HG03108 (cell line): ENCODE measurements around the gene SH2D6.
"Not testable (repeated sequence)": the region's sequence is repeated elsewhere in the genome, so short reads cannot be mapped to it uniquely, and the experiment has no call there.

Source experiments
- ATAC-seq: cut with Tn5 transposase; IDR thresholded peaks from one replicate; pipeline ENCODE4 v1.9.1; 2021; ENCODE audit warnings: moderate library complexity; ENCODE audit not compliant: unreplicated experiment

SH2D6 gene

GRCh38 chr2:85439025-85439472 is 20.5 kb downstream of the SH2D6 start:
- ATAC-seq, result no peak

GRCh38 chr2:85439569-85439968 is 21.1 kb downstream of the SH2D6 start:
- ATAC-seq, result not testable (repeated sequence)

- ATAC-seq, result no peak
Measured at GRCh38 chr2:85439986-85440385, 21.5 kb downstream of the SH2D6 start.

GRCh38 chr2:85440729-85441128 is 22.2 kb downstream of the SH2D6 start:
- no peak for ATAC-seq

GRCh38 chr2:85441864-85442263 is 23.4 kb downstream of the SH2D6 start:
- ATAC-seq, result no peak

GRCh38 chr2:85444629-85445172 is 26.2 kb downstream of the SH2D6 start:
- no peak for ATAC-seq

- no peak for ATAC-seq
Measured at GRCh38 chr2:85445316-85446295, 27.1 kb downstream of the SH2D6 start.

GRCh38 chr2:85446296-85447221 is 28.0 kb downstream of the SH2D6 start:
- no peak for ATAC-seq

GRCh38 chr2:85447222-85447585 is 28.7 kb downstream of the SH2D6 start:
- no peak for ATAC-seq

GRCh38 chr2:85448461-85449213 is 30.1 kb downstream of the SH2D6 start:
- no peak for ATAC-seq

- no peak for ATAC-seq
Measured at GRCh38 chr2:85449214-85449588, 30.7 kb downstream of the SH2D6 start.

GRCh38 chr2:85452237-85452636 is 33.7 kb downstream of the SH2D6 start:
- no peak for ATAC-seq

GRCh38 chr2:85453571-85453970 is 35.1 kb downstream of the SH2D6 start:
- no peak for ATAC-seq

GRCh38 chr2:85455552-85456090 is 37.1 kb downstream of the SH2D6 start:
- no peak for ATAC-seq

- no peak for ATAC-seq
Measured at GRCh38 chr2:85457043-85457442, 38.5 kb downstream of the SH2D6 start.

GRCh38 chr2:85457877-85458316 is 39.4 kb downstream of the SH2D6 start:
- ATAC-seq, result no peak

GRCh38 chr2:85458601-85459563 is 40.4 kb downstream of the SH2D6 start:
- ATAC-seq, result no peak

GRCh38 chr2:85459771-85460170 is 41.3 kb downstream of the SH2D6 start:
- ATAC-seq, result no peak

- ATAC-seq, result no peak
Measured at GRCh38 chr2:85462322-85462721, 43.8 kb downstream of the SH2D6 start.
